ENCODE results near the gene SRGAP3.

Gene SRGAP3

GRCh38 chr3:9247941-9248521, 1.4 kb downstream of the SRGAP3 start:
- in situ Hi-C loops (cut with MboI; ENCODE audit: low sequenced_read_pairs, unreplicated experiment), result no loop called here
- DNase-seq (ENCODE audit: low spot score), result no peak
- TF ChIP-seq CTCF (IDR thresholded peaks at IDR 0.05; ENCODE audit: borderline replicate concordance, control extremely low read depth, extremely low read depth, insufficient read depth, missing control alignments), result no peak

DNA sequence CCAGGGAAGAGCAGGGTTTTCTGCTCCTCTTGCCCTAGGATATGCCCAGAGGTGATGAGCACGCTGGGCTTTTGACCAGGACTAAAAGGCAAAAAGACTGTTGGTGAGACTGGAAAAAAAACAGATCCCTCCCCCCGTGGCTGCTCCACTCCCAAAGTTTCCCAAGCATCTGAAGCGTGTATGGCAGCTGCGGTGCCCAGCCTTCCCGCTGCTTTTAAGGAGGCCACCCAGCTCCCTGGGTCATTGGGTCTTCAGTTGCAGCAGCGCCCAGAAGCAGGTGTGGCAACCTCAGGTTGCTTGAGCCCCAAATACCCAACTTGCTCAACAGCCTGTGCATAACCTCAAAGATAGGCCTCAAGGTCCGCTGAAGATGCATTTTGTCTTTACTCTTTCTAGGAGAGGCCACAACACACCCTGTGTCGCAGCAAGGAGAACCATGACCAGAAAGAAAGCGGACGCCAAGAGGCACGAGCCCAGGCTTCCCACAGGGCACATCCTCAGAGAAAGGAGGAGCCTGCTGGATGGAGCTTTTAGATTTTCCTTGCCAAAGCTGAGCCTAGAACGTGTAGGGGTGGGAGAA, 2.0 kb downstream of the SRGAP3 start:
- TF ChIP-seq CTCF (IDR thresholded peaks at IDR 0.05; ENCODE audit: borderline replicate concordance, control extremely low read depth, extremely low read depth, insufficient read depth, missing control alignments), result no peak
- in situ Hi-C loops (cut with MboI; ENCODE audit: low sequenced_read_pairs, unreplicated experiment), result no loop called here
- no peak for DNase-seq (ENCODE audit: low spot score)

DNA sequence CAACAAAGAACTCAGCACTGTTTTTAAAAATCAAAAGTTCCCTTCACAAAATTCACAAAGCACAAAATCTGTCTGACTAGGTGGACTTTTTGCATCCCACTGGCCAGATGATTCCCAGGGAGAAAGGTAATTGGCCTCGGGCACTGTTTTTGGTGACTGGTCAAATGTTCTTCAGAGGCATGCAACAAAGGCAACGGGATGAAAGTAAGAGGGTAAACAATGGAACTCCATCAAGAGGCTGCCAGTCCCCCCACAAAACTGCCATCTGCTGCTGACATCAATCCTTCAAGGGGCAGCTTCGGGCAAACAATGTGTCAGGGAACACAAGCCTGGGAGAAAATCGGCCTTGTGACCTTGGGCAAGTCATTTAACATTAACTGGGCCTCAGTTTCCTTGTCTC, 3.3 kb downstream of the SRGAP3 start:
- DNase-seq (ENCODE audit: low spot score), result no peak
- in situ Hi-C loops (cut with MboI; ENCODE audit: low sequenced_read_pairs, unreplicated experiment), result no loop called here
- TF ChIP-seq CTCF (IDR thresholded peaks at IDR 0.05; ENCODE audit: borderline replicate concordance, control extremely low read depth, extremely low read depth, insufficient read depth, missing control alignments), result no peak

DNA sequence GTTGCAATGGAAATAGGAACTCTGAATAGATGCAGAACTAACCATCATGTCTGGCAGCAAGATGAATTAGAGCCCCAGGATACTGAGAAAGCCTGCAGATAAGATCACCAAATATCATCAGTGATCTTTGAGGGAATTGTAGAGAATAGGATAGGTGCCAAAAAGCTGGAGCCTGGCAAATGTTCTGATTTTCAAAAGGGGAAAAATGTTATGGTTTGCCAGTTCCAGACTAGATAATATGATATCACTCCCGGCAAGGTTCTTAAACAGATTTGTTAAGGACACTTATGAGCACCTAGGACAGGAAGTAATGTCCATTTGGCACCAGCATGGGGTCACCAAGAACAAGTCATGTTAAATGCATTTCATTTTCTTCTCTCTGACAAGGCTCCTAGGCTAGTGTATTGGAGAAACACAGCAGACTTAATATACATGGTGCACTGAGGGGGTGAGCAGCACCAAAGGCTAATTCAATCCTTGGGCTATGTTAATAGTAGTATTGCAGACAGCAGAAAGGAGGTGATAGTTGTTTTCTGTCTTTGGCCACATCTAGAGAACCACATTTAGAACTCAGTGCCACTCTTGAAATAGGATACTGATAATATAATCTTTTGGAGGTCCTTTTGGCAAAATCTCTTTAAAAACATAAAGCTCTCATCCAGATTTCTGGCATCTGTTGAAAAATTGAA, 4.8 kb downstream of the SRGAP3 start:
- DNase-seq (ENCODE audit: low spot score), result no peak
- in situ Hi-C loops (cut with MboI; ENCODE audit: low sequenced_read_pairs, unreplicated experiment), result no loop called here
- no peak for TF ChIP-seq CTCF (IDR thresholded peaks at IDR 0.05; ENCODE audit: borderline replicate concordance, control extremely low read depth, extremely low read depth, insufficient read depth, missing control alignments)

DNA sequence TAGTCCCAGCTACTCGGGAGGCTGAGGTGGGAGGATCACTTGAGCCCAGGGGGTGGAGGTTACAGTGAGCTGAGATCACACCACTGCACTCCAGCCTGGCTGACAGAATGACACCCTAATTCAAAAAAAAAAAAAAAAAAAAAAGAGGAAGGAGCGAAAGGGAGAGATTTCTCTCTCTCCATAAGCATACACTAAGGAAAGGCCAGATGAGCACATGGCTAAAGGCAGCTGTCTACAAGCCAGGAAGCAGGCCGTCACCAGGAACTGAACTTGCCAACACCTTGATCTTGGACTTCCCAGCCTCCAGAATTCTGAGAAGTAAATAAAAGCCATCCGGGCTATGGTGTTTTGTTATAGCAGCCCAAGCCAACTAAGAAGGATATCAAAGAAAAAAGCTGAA, 7.5 kb downstream of the SRGAP3 start:
- DNase-seq (ENCODE audit: low spot score), result no peak
- no peak for TF ChIP-seq CTCF (IDR thresholded peaks at IDR 0.05; ENCODE audit: borderline replicate concordance, control extremely low read depth, extremely low read depth, insufficient read depth, missing control alignments)
- in situ Hi-C loops (cut with MboI; ENCODE audit: low sequenced_read_pairs, unreplicated experiment), result no loop called here

GRCh38 chr3:9239680-9240079, 9.8 kb downstream of the SRGAP3 start:
- DNase-seq (ENCODE audit: low spot score), result no peak
- in situ Hi-C loops (cut with MboI; ENCODE audit: low sequenced_read_pairs, unreplicated experiment), result no loop called here
- no peak for TF ChIP-seq CTCF (IDR thresholded peaks at IDR 0.05; ENCODE audit: borderline replicate concordance, control extremely low read depth, extremely low read depth, insufficient read depth, missing control alignments)

Measured in GM13976 (cell line).